Cerebellar cortex (tissue), 1 donor: ENCODE measurements around the gene ADAMTS6.

Experiments used
- DNase-seq: peaks from one replicate; pipeline ENCODE4 v3.0.0-alpha.2; 2015; ENCODE audit warnings: low spot score

Gene ADAMTS6

DNA sequence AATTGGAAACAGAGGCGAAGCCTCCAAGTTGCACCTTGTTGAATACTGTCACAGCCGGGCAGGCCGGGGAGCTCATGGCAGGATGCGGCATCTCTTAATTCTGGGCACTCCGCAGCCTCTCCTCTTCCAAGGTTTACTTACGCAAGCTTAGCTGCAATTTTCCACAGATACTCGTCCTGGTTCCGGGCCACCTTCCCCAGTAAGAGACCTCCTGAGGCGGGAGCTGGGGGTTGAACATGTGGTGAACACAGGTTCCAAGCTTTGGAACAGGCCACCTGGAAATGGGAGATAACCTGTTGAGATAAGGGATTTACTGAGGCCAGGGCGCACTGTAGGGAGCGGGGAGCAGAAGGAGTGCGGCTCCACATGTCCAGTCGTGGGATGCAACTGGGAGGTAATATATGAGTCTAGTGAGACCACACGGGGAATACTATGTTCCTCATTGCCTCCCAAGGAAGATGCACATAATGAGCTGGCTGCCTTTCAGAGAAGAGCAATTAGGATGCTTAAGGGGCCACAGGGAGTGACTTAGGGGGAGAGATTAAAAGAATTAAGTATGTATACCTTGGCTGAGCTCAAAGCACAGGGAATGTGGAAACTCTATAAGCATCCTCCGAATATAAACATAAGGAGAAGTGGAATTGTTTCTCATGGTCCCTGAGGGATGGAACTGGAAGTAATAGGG is 377.8 kb downstream of the ADAMTS6 start:
- peak; percentile 66 for DNase-seq

DNA sequence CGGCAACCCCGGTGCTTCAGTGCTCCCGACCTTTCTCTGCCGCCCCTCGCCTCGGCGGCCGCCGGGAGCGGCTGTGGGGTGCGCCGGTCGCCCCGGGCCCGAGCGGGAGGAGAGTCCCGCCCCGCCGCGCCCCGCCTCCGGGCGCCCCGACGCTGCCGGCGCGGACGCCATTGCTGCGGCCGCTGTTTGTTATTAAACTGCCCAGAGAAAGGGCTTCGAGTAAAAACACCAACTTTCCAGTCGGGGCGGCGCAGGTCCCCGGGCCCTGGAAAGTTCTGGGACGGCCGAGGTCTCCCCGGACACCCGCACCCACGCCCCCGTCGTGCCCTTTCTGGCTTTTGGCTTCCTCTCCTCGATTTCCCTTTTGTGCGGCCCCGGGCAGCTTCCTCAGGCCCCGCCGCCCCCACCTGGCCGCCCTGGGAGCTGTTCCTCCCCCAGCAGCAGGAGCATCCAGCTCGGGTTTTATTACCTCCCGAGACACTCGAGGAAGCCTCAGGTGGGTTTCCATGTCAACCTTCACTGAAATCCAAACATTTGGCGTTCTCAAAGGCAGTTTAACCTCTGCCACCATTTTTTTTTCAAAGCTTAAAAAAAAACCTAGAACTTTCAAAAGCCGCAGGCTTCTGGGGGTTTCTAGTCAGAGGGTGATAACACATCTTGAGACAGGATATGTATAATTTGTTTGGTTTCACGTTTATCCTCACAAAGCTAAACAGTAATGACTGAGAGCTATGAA is 378.6 kb downstream of the ADAMTS6 start:
- DNase-seq = peak; percentile 49

DNA sequence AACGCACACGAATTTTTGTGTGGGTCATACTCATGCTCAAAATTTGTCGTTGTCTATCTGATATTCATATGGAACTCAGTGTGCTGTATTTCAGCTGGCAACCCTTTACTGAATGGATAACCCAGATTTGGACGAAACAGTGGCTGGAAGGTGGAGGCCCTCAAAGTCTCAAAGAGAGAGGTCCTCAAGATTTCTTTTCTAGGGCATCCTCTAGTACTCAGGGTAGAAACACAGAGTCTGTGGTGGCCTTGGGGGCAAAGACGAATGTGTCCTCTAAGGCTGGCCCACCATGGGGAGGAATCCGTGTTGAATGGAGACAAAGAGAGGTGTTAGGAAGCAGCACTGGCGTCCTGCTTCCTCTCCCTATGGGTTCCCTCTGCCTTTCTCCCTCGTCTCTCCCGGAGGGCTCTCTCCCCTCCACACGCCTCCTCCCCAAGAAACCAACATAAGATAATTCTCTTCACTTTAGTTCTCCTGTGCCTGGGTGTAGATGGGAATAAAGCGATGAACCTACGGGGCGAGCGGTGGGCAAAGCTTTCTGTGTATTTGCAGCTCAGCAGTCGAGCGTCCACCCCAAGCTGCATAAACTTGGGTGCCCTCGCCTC is 379.2 kb downstream of the ADAMTS6 start:
- no peak for DNase-seq

DNA sequence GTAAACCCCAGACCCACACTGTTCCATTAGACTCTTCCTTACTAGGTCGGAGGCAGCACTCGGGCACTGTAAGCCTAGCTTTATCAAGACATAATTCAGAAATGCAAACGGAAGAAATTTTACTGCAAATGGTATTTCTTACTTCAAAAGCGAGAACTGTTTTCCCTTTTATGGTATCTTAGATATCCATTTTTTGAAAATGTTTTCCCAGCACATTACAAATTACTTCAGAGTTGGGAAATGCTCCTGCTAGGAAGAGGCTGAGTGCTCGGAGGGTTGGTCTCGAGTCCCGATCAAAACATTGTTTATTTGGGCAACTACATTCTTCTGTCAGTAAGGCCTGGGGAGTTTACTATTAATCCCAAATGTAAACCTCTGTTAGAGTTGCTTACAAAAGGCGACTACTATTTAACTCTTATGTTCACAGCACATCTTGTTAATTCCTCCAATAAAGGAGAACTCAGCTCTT is 380.1 kb downstream of the ADAMTS6 start:
- DNase-seq = no peak

DNA sequence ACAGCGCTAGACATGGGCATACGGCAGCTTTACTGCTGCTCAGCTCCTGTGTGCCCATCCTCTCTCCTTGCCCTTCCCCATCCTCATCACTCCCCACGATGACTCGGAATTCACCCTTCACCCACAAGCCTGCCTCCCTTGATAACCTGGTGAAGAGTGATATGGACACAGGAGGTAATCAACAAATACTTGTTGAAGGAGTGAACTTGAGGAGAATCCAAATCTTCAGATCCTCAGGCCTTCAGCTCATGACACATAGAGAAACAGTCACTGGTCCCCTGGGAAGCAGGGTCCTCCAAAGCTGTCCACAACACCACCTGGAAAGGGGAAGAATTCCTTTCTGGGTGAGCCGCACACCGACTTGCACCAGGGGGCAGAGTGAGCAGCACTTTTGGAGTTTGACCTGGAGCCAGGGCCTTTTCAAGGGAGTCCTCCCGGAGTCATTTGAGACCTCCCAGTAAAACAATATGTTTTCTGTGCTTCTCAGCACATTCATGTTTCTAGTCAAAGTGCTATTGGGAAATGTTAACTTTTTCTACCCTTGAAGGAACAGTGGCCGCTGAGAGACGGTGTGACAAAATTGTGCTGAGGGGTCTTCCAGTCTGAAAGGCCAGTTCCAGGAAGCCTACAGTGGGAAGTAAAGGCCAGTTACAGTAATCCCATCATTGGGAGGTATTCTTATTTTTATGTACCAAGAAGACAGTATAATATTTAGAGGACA is 380.6 kb downstream of the ADAMTS6 start:
- peak; percentile 69 for DNase-seq
